ENCODE measurements around the gene AUH.

GRCh38 chr9:91334053-91334452 lies 27.7 kb downstream of the AUH start:
- TF ChIP-seq, protein P1, sequence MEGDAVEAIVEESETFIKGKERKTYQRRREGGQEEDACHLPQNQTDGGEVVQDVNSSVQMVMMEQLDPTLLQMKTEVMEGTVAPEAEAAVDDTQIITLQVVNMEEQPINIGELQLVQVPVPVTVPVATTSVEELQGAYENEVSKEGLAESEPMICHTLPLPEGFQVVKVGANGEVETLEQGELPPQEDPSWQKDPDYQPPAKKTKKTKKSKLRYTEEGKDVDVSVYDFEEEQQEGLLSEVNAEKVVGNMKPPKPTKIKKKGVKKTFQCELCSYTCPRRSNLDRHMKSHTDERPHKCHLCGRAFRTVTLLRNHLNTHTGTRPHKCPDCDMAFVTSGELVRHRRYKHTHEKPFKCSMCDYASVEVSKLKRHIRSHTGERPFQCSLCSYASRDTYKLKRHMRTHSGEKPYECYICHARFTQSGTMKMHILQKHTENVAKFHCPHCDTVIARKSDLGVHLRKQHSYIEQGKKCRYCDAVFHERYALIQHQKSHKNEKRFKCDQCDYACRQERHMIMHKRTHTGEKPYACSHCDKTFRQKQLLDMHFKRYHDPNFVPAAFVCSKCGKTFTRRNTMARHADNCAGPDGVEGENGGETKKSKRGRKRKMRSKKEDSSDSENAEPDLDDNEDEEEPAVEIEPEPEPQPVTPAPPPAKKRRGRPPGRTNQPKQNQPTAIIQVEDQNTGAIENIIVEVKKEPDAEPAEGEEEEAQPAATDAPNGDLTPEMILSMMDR (IDR thresholded peaks at IDR 0.05; ENCODE audit: insufficient read depth, low read length) = no peak
- TF ChIP-seq POLR2AphosphoS5 (IDR thresholded peaks at IDR 0.05; ENCODE audit: low read depth) = no peak
- TF ChIP-seq GABPA (IDR thresholded peaks at IDR 0.05; ENCODE audit: low read depth) = no peak
- TF ChIP-seq, protein P2, sequence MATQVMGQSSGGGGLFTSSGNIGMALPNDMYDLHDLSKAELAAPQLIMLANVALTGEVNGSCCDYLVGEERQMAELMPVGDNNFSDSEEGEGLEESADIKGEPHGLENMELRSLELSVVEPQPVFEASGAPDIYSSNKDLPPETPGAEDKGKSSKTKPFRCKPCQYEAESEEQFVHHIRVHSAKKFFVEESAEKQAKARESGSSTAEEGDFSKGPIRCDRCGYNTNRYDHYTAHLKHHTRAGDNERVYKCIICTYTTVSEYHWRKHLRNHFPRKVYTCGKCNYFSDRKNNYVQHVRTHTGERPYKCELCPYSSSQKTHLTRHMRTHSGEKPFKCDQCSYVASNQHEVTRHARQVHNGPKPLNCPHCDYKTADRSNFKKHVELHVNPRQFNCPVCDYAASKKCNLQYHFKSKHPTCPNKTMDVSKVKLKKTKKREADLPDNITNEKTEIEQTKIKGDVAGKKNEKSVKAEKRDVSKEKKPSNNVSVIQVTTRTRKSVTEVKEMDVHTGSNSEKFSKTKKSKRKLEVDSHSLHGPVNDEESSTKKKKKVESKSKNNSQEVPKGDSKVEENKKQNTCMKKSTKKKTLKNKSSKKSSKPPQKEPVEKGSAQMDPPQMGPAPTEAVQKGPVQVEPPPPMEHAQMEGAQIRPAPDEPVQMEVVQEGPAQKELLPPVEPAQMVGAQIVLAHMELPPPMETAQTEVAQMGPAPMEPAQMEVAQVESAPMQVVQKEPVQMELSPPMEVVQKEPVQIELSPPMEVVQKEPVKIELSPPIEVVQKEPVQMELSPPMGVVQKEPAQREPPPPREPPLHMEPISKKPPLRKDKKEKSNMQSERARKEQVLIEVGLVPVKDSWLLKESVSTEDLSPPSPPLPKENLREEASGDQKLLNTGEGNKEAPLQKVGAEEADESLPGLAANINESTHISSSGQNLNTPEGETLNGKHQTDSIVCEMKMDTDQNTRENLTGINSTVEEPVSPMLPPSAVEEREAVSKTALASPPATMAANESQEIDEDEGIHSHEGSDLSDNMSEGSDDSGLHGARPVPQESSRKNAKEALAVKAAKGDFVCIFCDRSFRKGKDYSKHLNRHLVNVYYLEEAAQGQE (IDR thresholded peaks at IDR 0.05; ENCODE audit: insufficient replicate concordance, low read depth) = no peak
